K562 (cell line): ENCODE results near the gene GPR32. TPM values are rescaled to one million over a fixed set of nuclear protein-coding genes. Genes with fewer than 3 reads are reported as not detected.

ENCODE experiments used
- BRF1 ChIP-seq: IDR thresholded peaks from 3 replicates; pipeline ENCODE4 v1.6.1; 2011; ENCODE audit warnings: borderline replicate concordance, mild to moderate bottlenecking; ENCODE audit not compliant: insufficient read length; ENCODE audit errors: extremely low read depth
- CTBP1 ChIP-seq: fragments of 450-650 bp; IDR thresholded peaks from 2 replicates; pipeline ENCODE4 v1.6.1; 2016; ENCODE audit warnings: borderline replicate concordance
- EHMT2 ChIP-seq: fragments of 450-650 bp; IDR thresholded peaks from 2 replicates; pipeline ENCODE4 v1.6.1; 2018; ENCODE audit warnings: antibody characterized with exemption
- ETV1 ChIP-seq: fragments of 450-650 bp; conservative IDR thresholded peaks from 2 replicates; pipeline ENCODE4 v1.6.1; 2016; ENCODE audit warnings: missing genetic modification characterization, control low read depth, low read depth, missing compliant biosample characterization
- HDAC3 ChIP-seq: fragments of 450-650 bp; IDR thresholded peaks from 2 replicates; pipeline ENCODE4 v1.6.1; 2018; ENCODE audit warnings: borderline replicate concordance, mild to moderate bottlenecking, moderate library complexity; ENCODE audit not compliant: partially characterized antibody
- MBD2 ChIP-seq: sonication (generic); IDR thresholded peaks from 2 replicates; pipeline ENCODE4 v1.6.1; 2016; ENCODE audit warnings: low read depth, borderline replicate concordance
- MEF2D ChIP-seq: conservative IDR thresholded peaks from 2 replicates; pipeline ENCODE4 v1.6.1; 2016; ENCODE audit warnings: low read depth, missing genetic modification characterization, missing compliant biosample characterization
- NCOR1 ChIP-seq: fragments of 450-650 bp; IDR thresholded peaks from 2 replicates; pipeline ENCODE4 v1.6.1; 2016; ENCODE audit warnings: mild to moderate bottlenecking, moderate library complexity
- NFATC3 ChIP-seq: fragments of 450-650 bp; IDR thresholded peaks from 2 replicates; pipeline ENCODE4 v1.6.1; 2017; ENCODE audit warnings: mild to moderate bottlenecking
- POLR2AphosphoS5 ChIP-seq: IDR thresholded peaks from 2 replicates; pipeline ENCODE4 v1.6.1; 2011; ENCODE audit warnings: mild to moderate bottlenecking, low read depth, low read length, moderate library complexity; ENCODE audit not compliant: control insufficient read depth, insufficient read depth
- RBM17 ChIP-seq: fragments of 200-400 bp; formaldehyde crosslinking; IDR thresholded peaks from 2 replicates; pipeline ENCODE4 v1.6.1; 2017; ENCODE audit warnings: low read depth, mild to moderate bottlenecking, low read length, borderline replicate concordance
- ZNF354B ChIP-seq: fragments of 250-450 bp; sonication (Bioruptor Pico); IDR thresholded peaks from 2 replicates; pipeline ENCODE4 v1.4.0; 2020
- ZNF589 ChIP-seq: fragments of 200-800 bp; sonication (Bioruptor generic); IDR thresholded peaks from 2 replicates; pipeline ENCODE4 v1.6.1; 2016; ENCODE audit warnings: low read depth, missing genetic modification characterization, missing compliant biosample characterization
- polyA plus RNA-seq, 8 experiments: library from polyadenylated mRNA; depleted of rRNA in 4 of 8; stranded (reverse) in 5 of 8; unstranded in 3 of 8; fragments of >200 nt; fragmentation: Nextera tagmentation in 2 of 8; fragmentation: Illumina TruSeq in 1 of 8; extraction: Ambion mirVana in 2 of 8; extraction: Trizol in 1 of 8; gene quantifications; 2 replicates each; pipeline versions ENCODE4 v1.2.1 to v1.2.3, GENCODE V29; 2011 to 2014; ENCODE audit warnings: inconsistent platforms in 1 of 8, missing spikeins in 1 of 8
- total RNA-seq, 7 experiments: library from RNA; depleted of rRNA in 6 of 7; stranded (reverse); fragments of >200 nt in 6 of 7; fragmentation: Illumina TruSeq in 2 of 7; extraction: Trizol in 2 of 7; gene quantifications; 2 replicates each; pipeline versions ENCODE4 v1.2.1 to v1.2.3, GENCODE V29; 2011 to 2021; ENCODE audit warnings: low replicate concordance in 1 of 7
- TF ChIP-seq, protein P1 (sequence below): sonication (generic); formaldehyde crosslinking; IDR thresholded peaks from 2 replicates; pipeline ENCODE4 v1.8.1; 2023; ENCODE audit warnings: mild to moderate bottlenecking, missing genetic modification reagents
- TF ChIP-seq, protein P2 (sequence below): fragments of 450-650 bp; formaldehyde crosslinking; conservative IDR thresholded peaks from 2 replicates; pipeline ENCODE4 v1.4.0; 2022; ENCODE audit warnings: mild to moderate bottlenecking, missing genetic modification characterization

The GPR32 gene
- total and polyA plus RNA-seq, 9 of the 15 experiments (the other 6 are each of a cell fraction or from before 2014, with no cell fraction given), result not detected

GRCh38 chr19:50741179-50741933, 28.9 kb upstream of the GPR32 start (continued):
- 0 out of 2 replicates have a peak, but pooled peaks have one; percentile 12 for TF ChIP-seq MBD2
- TF ChIP-seq, protein P1, sequence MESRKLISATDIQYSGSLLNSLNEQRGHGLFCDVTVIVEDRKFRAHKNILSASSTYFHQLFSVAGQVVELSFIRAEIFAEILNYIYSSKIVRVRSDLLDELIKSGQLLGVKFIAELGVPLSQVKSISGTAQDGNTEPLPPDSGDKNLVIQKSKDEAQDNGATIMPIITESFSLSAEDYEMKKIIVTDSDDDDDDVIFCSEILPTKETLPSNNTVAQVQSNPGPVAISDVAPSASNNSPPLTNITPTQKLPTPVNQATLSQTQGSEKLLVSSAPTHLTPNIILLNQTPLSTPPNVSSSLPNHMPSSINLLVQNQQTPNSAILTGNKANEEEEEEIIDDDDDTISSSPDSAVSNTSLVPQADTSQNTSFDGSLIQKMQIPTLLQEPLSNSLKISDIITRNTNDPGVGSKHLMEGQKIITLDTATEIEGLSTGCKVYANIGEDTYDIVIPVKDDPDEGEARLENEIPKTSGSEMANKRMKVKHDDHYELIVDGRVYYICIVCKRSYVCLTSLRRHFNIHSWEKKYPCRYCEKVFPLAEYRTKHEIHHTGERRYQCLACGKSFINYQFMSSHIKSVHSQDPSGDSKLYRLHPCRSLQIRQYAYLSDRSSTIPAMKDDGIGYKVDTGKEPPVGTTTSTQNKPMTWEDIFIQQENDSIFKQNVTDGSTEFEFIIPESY, result no peak
- TF ChIP-seq HDAC3, result peak; percentile 44
- TF ChIP-seq BRF1, result no peak
- peak; percentile 81 for TF ChIP-seq ETV1 (tag)
- peak; percentile 26; the same call in 1 of the 2 replicates for TF ChIP-seq NFATC3
- TF ChIP-seq POLR2AphosphoS5, result 0 out of 2 replicates have a peak, but pooled peaks have one; percentile 27
- TF ChIP-seq RBM17, result no peak
- TF ChIP-seq, protein P2, sequence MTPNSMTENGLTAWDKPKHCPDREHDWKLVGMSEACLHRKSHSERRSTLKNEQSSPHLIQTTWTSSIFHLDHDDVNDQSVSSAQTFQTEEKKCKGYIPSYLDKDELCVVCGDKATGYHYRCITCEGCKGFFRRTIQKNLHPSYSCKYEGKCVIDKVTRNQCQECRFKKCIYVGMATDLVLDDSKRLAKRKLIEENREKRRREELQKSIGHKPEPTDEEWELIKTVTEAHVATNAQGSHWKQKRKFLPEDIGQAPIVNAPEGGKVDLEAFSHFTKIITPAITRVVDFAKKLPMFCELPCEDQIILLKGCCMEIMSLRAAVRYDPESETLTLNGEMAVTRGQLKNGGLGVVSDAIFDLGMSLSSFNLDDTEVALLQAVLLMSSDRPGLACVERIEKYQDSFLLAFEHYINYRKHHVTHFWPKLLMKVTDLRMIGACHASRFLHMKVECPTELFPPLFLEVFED, result peak; percentile 58; the same call in 1 of the 2 replicates
- TF ChIP-seq ZNF354B, result no peak
- TF ChIP-seq CTBP1, result no peak
- TF ChIP-seq MEF2D (tag), result peak; percentile 69
- TF ChIP-seq EHMT2, result peak; percentile 65; the same call in 1 of the 2 replicates
- TF ChIP-seq ZNF589, result peak; percentile 54; the same call in 1 of the 2 replicates
- peak; percentile 83 for TF ChIP-seq NCOR1
- TF ChIP-seq, all 486 proteins: peak for 86
